Measurements from ENCODE around the gene MPC1.
"Not testable (repeated sequence)": the region's sequence is repeated elsewhere in the genome, so short reads cannot be mapped to it uniquely, and the experiment has no call there.

MPC1 gene

GRCh38 chr6:166405386-166405785, 22.6 kb upstream of the MPC1 start:
- no peak for DNase-seq

- DNase-seq: no peak
Observed at GRCh38 chr6:166402582-166403277, 20.0 kb upstream of the MPC1 start.

GRCh38 chr6:166400649-166401250, 18.0 kb upstream of the MPC1 start:
- peak; percentile 19 for DNase-seq

- DNase-seq: no peak
Observed at GRCh38 chr6:166400181-166400580, 17.4 kb upstream of the MPC1 start.

- DNase-seq: no peak
Observed at GRCh38 chr6:166398348-166398747, 15.6 kb upstream of the MPC1 start.

- DNase-seq: no peak
Observed at GRCh38 chr6:166397849-166398248, 15.1 kb upstream of the MPC1 start.

- DNase-seq: no peak
Observed at GRCh38 chr6:166395778-166396177, 13.0 kb upstream of the MPC1 start.

- DNase-seq: no peak
Observed at GRCh38 chr6:166395351-166395750, 12.6 kb upstream of the MPC1 start.

GRCh38 chr6:166394036-166394892, 11.5 kb upstream of the MPC1 start:
- DNase-seq: no peak

- DNase-seq: no peak
Observed at GRCh38 chr6:166393535-166393823, 10.7 kb upstream of the MPC1 start.

- not testable (repeated sequence) for DNase-seq
Observed at GRCh38 chr6:166392755-166393534, 10.2 kb upstream of the MPC1 start.

- no peak for DNase-seq
Observed at GRCh38 chr6:166389119-166389518, 6.4 kb upstream of the MPC1 start.

GRCh38 chr6:166388290-166389004, 5.7 kb upstream of the MPC1 start:
- DNase-seq: no peak

GRCh38 chr6:166387642-166388289, 5.0 kb upstream of the MPC1 start:
- no peak for DNase-seq

- DNase-seq: not testable (repeated sequence)
Observed at GRCh38 chr6:166387098-166387497, 4.4 kb upstream of the MPC1 start.

- DNase-seq: no peak
Observed at GRCh38 chr6:166386111-166386510, 3.4 kb upstream of the MPC1 start.

- not testable (repeated sequence) for DNase-seq
Observed at GRCh38 chr6:166383802-166384363, 1.1 kb upstream of the MPC1 start.

- DNase-seq: no peak
Observed at GRCh38 chr6:166382500-166382932, 224 bp downstream of the MPC1 start.

GRCh38 chr6:166381733-166382499, 824 bp downstream of the MPC1 start:
- peak; percentile 66 for DNase-seq

GRCh38 chr6:166381381-166381732, 1.4 kb downstream of the MPC1 start:
- peak; percentile 59 for DNase-seq

- DNase-seq: no peak
Observed at GRCh38 chr6:166379800-166380199, 2.9 kb downstream of the MPC1 start.
